ENCODE data around the gene NDUFS6.
"Not testable (repeated sequence)": the region's sequence is repeated elsewhere in the genome, so short reads cannot be mapped to it uniquely, and the experiment has no call there.

NDUFS6 gene

GRCh38 chr5:1835431-1835830 is 34.2 kb downstream of the NDUFS6 start:
- DNase-seq: no peak

GRCh38 chr5:1836176-1836890 is 35.1 kb downstream of the NDUFS6 start:
- no peak for DNase-seq

- DNase-seq: no peak
Measured at GRCh38 chr5:1836891-1837880, 36.0 kb downstream of the NDUFS6 start.

GRCh38 chr5:1838013-1838412 is 36.8 kb downstream of the NDUFS6 start:
- no peak for DNase-seq

GRCh38 chr5:1840071-1840547 is 38.9 kb downstream of the NDUFS6 start:
- DNase-seq: no peak

- DNase-seq: no peak
Measured at GRCh38 chr5:1840741-1841521, 39.7 kb downstream of the NDUFS6 start.

GRCh38 chr5:1842004-1842819 is 41.0 kb downstream of the NDUFS6 start:
- no peak for DNase-seq

- not testable (repeated sequence) for DNase-seq
Measured at GRCh38 chr5:1843761-1844160, 42.6 kb downstream of the NDUFS6 start.

- DNase-seq: no peak
Measured at GRCh38 chr5:1844708-1845436, 43.7 kb downstream of the NDUFS6 start.

- no peak for DNase-seq
Measured at GRCh38 chr5:1845696-1846095, 44.5 kb downstream of the NDUFS6 start.

GRCh38 chr5:1846583-1846982 is 45.4 kb downstream of the NDUFS6 start:
- no peak for DNase-seq

- DNase-seq: no peak
Measured at GRCh38 chr5:1847056-1847455, 45.8 kb downstream of the NDUFS6 start.

GRCh38 chr5:1847611-1848010 is 46.4 kb downstream of the NDUFS6 start:
- DNase-seq: no peak

GRCh38 chr5:1850324-1851154 is 49.3 kb downstream of the NDUFS6 start:
- no peak for DNase-seq

- DNase-seq: no peak
Measured at GRCh38 chr5:1851290-1851934, 50.2 kb downstream of the NDUFS6 start.

- no peak for DNase-seq
Measured at GRCh38 chr5:1852324-1852947, 51.2 kb downstream of the NDUFS6 start.

- no peak for DNase-seq
Measured at GRCh38 chr5:1853531-1853930, 52.3 kb downstream of the NDUFS6 start.

GRCh38 chr5:1855075-1855474 is 53.9 kb downstream of the NDUFS6 start:
- no peak for DNase-seq

- no peak for DNase-seq
Measured at GRCh38 chr5:1855596-1855995, 54.4 kb downstream of the NDUFS6 start.
